Vagina (tissue), 2 donors: ENCODE results near the gene USP27X. TPM values are rescaled to one million over a fixed set of nuclear protein-coding genes. Genes with fewer than 3 reads are reported as not detected.

ENCODE experiments used
- DNase-seq, 2 donors: peaks; one replicate each; pipeline ENCODE4 v3.0.0-alpha.2; 2017; ENCODE audit errors: extremely low spot score in 2 of 2
- H3K27ac ChIP-seq: fragments of 200-600 bp; sonication (generic); one replicate; pipeline ENCODE4 v1.5.1; 2019
- H3K27me3 ChIP-seq: fragments of 200-600 bp; sonication (generic); one replicate; pipeline ENCODE4 v1.5.1; 2019
- H3K36me3 ChIP-seq, 2 donors: fragments of 200-600 bp; sonication (generic); one replicate each; pipeline ENCODE4 v1.5.1; 2017 to 2019
- H3K4me1 ChIP-seq: fragments of 200-600 bp; sonication (generic); one replicate; pipeline ENCODE4 v1.5.1; 2019
- H3K4me3 ChIP-seq, 2 donors: fragments of 200-600 bp; sonication (generic); 1 replicate in 1 of 2; 2 replicates in 1 of 2; pipeline ENCODE4 v1.5.1; 2016 to 2019
- H3K9me3 ChIP-seq: fragments of 200-600 bp; sonication (generic); one replicate; pipeline ENCODE4 v1.5.1; 2019
- CTCF ChIP-seq, 3 experiments: fragments of 450-650 bp in 2 of 3; fragments of 200-600 bp in 1 of 3; sonication (generic) in 1 of 3; IDR thresholded peaks; one replicate each; pipeline ENCODE4 v1.5.1; 2017 to 2019; ENCODE audit warnings: antibody characterized with exemption in 3 of 3, mild to moderate bottlenecking in 2 of 3, moderate library complexity in 2 of 3
- POLR2A ChIP-seq, 2 donors: fragments of 450-650 bp; IDR thresholded peaks; one replicate each; pipeline ENCODE4 v1.6.1; 2017; ENCODE audit warnings: antibody characterized with exemption in 2 of 2, mild to moderate bottlenecking in 2 of 2, moderate library complexity in 2 of 2
- POLR2AphosphoS5 ChIP-seq, 2 donors: sonication (generic); formaldehyde crosslinking; IDR thresholded peaks; one replicate each; pipeline ENCODE4 v1.9.0; 2017; ENCODE audit warnings: antibody characterized with exemption in 2 of 2, mild to moderate bottlenecking in 2 of 2, low read depth in 1 of 2; ENCODE audit not compliant: insufficient read depth in 1 of 2
- intact Hi-C: fragments of 100-400 bp; cut with DNase I; formaldehyde crosslinking; loops from one replicate; pipeline ENCODE4 v1.15.1; 2023
- total RNA-seq: library from RNA; depleted of rRNA; stranded (reverse); fragments of >200 nt; gene quantifications from one replicate; pipeline ENCODE4 v1.2.3, GENCODE V29; 2016

Gene USP27X
- total RNA-seq, 1 donor from 2014 or later, result 2.9 TPM

GRCh38 chrX:49845701-49846403 lies 33.4 kb upstream of the USP27X start:
- no peaks in the 10 kb centered on the region for H3K27me3 ChIP-seq
- no peak for DNase-seq
- H3K4me1 ChIP-seq, result no peaks in the 10 kb centered on the region
- TF ChIP-seq POLR2A (IDR thresholded peaks at IDR 0.05) (no peak), POLR2AphosphoS5 (IDR thresholded peaks at IDR 0.05; ENCODE audit: insufficient read depth in 1 of 2, low read depth in 1 of 2) (no peak), CTCF (IDR thresholded peaks at IDR 0.05) (no peak)
- H3K9me3 ChIP-seq, result no peaks in the 10 kb centered on the region
- H3K36me3 ChIP-seq, result no peaks in the 10 kb centered on the region
- H3K4me3 ChIP-seq, result no peak overlapping the region
- intact Hi-C loops, result no loop called here
- H3K27ac ChIP-seq, result no peak overlapping the region

GRCh38 chrX:49846522-49846921 lies 32.8 kb upstream of the USP27X start:
- H3K36me3 ChIP-seq, result no peaks in the 10 kb centered on the region
- DNase-seq, result no peak
- intact Hi-C loops, result no loop called here
- TF ChIP-seq POLR2AphosphoS5 (IDR thresholded peaks at IDR 0.05; ENCODE audit: insufficient read depth in 1 of 2, low read depth in 1 of 2) (no peak), POLR2A (IDR thresholded peaks at IDR 0.05) (no peak), CTCF (IDR thresholded peaks at IDR 0.05) (no peak)
- H3K27ac ChIP-seq, result no peak overlapping the region
- H3K27me3 ChIP-seq, result no peaks in the 10 kb centered on the region
- H3K9me3 ChIP-seq, result no peaks in the 10 kb centered on the region
- no peaks in the 10 kb centered on the region for H3K4me1 ChIP-seq
- no peak overlapping the region for H3K4me3 ChIP-seq

GRCh38 chrX:49848275-49848674 lies 31.0 kb upstream of the USP27X start:
- H3K9me3 ChIP-seq, result no peaks in the 10 kb centered on the region
- H3K4me3 ChIP-seq, result no peak overlapping the region
- no peak overlapping the region for H3K27ac ChIP-seq
- H3K27me3 ChIP-seq, result no peaks in the 10 kb centered on the region
- H3K4me1 ChIP-seq, result no peaks in the 10 kb centered on the region
- H3K36me3 ChIP-seq, result no peaks in the 10 kb centered on the region
- intact Hi-C loops, result no loop called here
- DNase-seq, result no peak
- no peak for TF ChIP-seq POLR2A (IDR thresholded peaks at IDR 0.05)
- no peak for TF ChIP-seq CTCF (IDR thresholded peaks at IDR 0.05)

- Histone ChIP-seq H3K36me3 (no peaks in the 10 kb centered on the region), H3K9me3 (no peaks in the 10 kb centered on the region), H3K4me1 (no peaks in the 10 kb centered on the region), H3K4me3 (no peak overlapping the region), H3K27ac (no peak overlapping the region), H3K27me3 (no peaks in the 10 kb centered on the region)
- intact Hi-C loops, result no loop called here
- no peak for DNase-seq
- no peak for TF ChIP-seq CTCF (IDR thresholded peaks at IDR 0.05)
- no peak for TF ChIP-seq POLR2A (IDR thresholded peaks at IDR 0.05)
- no peak for TF ChIP-seq POLR2AphosphoS5 (IDR thresholded peaks at IDR 0.05; ENCODE audit: insufficient read depth in 1 of 2, low read depth in 1 of 2)
Measured at GRCh38 chrX:49850028-49850427, 29.3 kb upstream of the USP27X start.

- no peak overlapping the region for H3K27ac ChIP-seq
- no peaks in the 10 kb centered on the region for H3K4me1 ChIP-seq
- no peak overlapping the region for H3K4me3 ChIP-seq
- intact Hi-C loops, result no loop called here
- H3K36me3 ChIP-seq, result no peaks in the 10 kb centered on the region
- no peak for DNase-seq
- no peaks in the 10 kb centered on the region for H3K9me3 ChIP-seq
- no peaks in the 10 kb centered on the region for H3K27me3 ChIP-seq
- TF ChIP-seq POLR2AphosphoS5 (IDR thresholded peaks at IDR 0.05; ENCODE audit: insufficient read depth in 1 of 2, low read depth in 1 of 2) (no peak), POLR2A (IDR thresholded peaks at IDR 0.05) (no peak)
Measured at GRCh38 chrX:49853661-49854060, 25.6 kb upstream of the USP27X start.
